ENCODE results near the gene MRPS16. TPM values are rescaled to one million over a fixed set of nuclear protein-coding genes. Genes with fewer than 3 reads are reported as not detected.

Gene MRPS16
- polyA plus RNA-seq, 1 donor from 2014 or later: 80.6 TPM

DNA sequence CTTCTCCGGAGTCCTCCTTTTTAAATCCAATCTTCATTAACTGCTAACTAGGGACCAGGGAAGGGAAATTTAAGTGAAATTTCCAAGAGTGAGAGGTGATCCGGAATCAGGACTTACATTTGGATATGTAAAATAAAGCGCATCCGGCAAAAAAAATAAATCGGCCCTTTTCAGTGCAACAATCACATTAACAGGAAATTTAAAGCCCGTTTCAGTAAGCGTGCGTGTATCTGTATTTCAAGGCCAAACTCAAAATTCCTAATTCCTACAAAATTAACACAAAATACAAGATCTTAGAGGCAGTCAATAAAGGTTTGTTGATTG, 6.2 kb downstream of the MRPS16 start:
- Histone ChIP-seq H3K9me3 (ENCODE audit: low read length) (no peaks in the 10 kb centered on the region), H2AFZ (ENCODE audit: low read depth, low read length) (no peak overlapping the region), H3K9ac (ENCODE audit: low read length) (peak overlapping the region; percentile 65), H3K27me3 (ENCODE audit: insufficient read depth, low read depth, low read length) (no peaks in the 10 kb centered on the region), H4K20me1 (ENCODE audit: insufficient read depth) (no peaks in the 10 kb centered on the region), H3K4me2 (ENCODE audit: low read length) (peak overlapping the region; percentile 62), H3K36me3 (ENCODE audit: insufficient read depth, low read length) (no peaks in the 10 kb centered on the region), H3K9me2 (ENCODE audit: insufficient read depth, low read length) (no peaks in the 10 kb centered on the region), H3K27ac (ENCODE audit: low read length) (peak overlapping the region; percentile 59), H3F3A (ENCODE audit: insufficient read depth, low read length, poor library complexity, severe bottlenecking) (no peaks in the 10 kb centered on the region), H3K79me2 (replicated peaks; ENCODE audit: insufficient read depth, low read length) (peaks cover 28% of the 10 kb centered on the region), H3K4me3 (ENCODE audit: low read length) (peak overlapping the region; percentile 93)
- TF ChIP-seq REST (IDR thresholded peaks at IDR 0.05; ENCODE audit: borderline replicate concordance): no peak
- TF ChIP-seq EZH2 (IDR thresholded peaks at IDR 0.05; ENCODE audit: borderline replicate concordance, insufficient read depth, low read length, poor library complexity, severe bottlenecking): no peak
- TF ChIP-seq TAF1 (IDR thresholded peaks at IDR 0.05; ENCODE audit: low read depth): no peak
- TF ChIP-seq EP300 (conservative IDR thresholded peaks at IDR 0.05; ENCODE audit: poor library complexity, severe bottlenecking): no peak
- no peak for TF ChIP-seq RAD21 (conservative IDR thresholded peaks at IDR 0.05)
- TF ChIP-seq SMC3 (conservative IDR thresholded peaks at IDR 0.05; ENCODE audit: poor library complexity): no peak
- TF ChIP-seq POLR2AphosphoS5 (IDR thresholded peaks at IDR 0.05): no peak
- no peak for TF ChIP-seq MXI1 (conservative IDR thresholded peaks at IDR 0.05; ENCODE audit: poor library complexity, severe bottlenecking)
- TF ChIP-seq CTCF (IDR thresholded peaks at IDR 0.05; ENCODE audit: poor library complexity, severe bottlenecking): no peak

GRCh38 chr10:73244866-73245477, 7.5 kb downstream of the MRPS16 start:
- Histone ChIP-seq H3K9me3 (ENCODE audit: low read length) (no peaks in the 10 kb centered on the region), H2AFZ (ENCODE audit: low read depth, low read length) (no peak overlapping the region), H3F3A (ENCODE audit: insufficient read depth, low read length, poor library complexity, severe bottlenecking) (no peaks in the 10 kb centered on the region), H3K79me2 (replicated peaks; ENCODE audit: insufficient read depth, low read length) (peaks cover 20% of the 10 kb centered on the region), H4K20me1 (ENCODE audit: insufficient read depth) (no peaks in the 10 kb centered on the region), H3K9me2 (ENCODE audit: insufficient read depth, low read length) (no peaks in the 10 kb centered on the region), H3K4me2 (ENCODE audit: low read length) (no peak overlapping the region), H3K36me3 (ENCODE audit: insufficient read depth, low read length) (no peaks in the 10 kb centered on the region), H3K27ac (ENCODE audit: low read length) (no peak overlapping the region), H3K4me3 (ENCODE audit: low read length) (peak overlapping the region; percentile 93), H3K27me3 (ENCODE audit: insufficient read depth, low read depth, low read length) (no peaks in the 10 kb centered on the region), H3K9ac (ENCODE audit: low read length) (no peak overlapping the region)
- TF ChIP-seq TAF1 (IDR thresholded peaks at IDR 0.05; ENCODE audit: low read depth): no peak
- TF ChIP-seq CTCF (IDR thresholded peaks at IDR 0.05; ENCODE audit: poor library complexity, severe bottlenecking): no peak
- TF ChIP-seq SMC3 (conservative IDR thresholded peaks at IDR 0.05; ENCODE audit: poor library complexity): no peak
- no peak for TF ChIP-seq POLR2AphosphoS5 (IDR thresholded peaks at IDR 0.05)
- TF ChIP-seq RAD21 (conservative IDR thresholded peaks at IDR 0.05): no peak
- no peak for TF ChIP-seq EZH2 (IDR thresholded peaks at IDR 0.05; ENCODE audit: borderline replicate concordance, insufficient read depth, low read length, poor library complexity, severe bottlenecking)
- no peak for TF ChIP-seq MXI1 (conservative IDR thresholded peaks at IDR 0.05; ENCODE audit: poor library complexity, severe bottlenecking)
- no peak for TF ChIP-seq EP300 (conservative IDR thresholded peaks at IDR 0.05; ENCODE audit: poor library complexity, severe bottlenecking)
- no peak for TF ChIP-seq REST (IDR thresholded peaks at IDR 0.05; ENCODE audit: borderline replicate concordance)
